ENCODE measurements around the gene ARMC12.

- TF ChIP-seq CTCF (IDR thresholded peaks at IDR 0.05; ENCODE audit: poor library complexity) (no peak), EZH2 (IDR thresholded peaks at IDR 0.05; ENCODE audit: borderline replicate concordance) (no peak)
These were observed 47.4 kb downstream of the ARMC12 start for GRCh38 chr6:35784200-35784599.

Measured in hepatocyte (in vitro differentiated cells).